ENCODE measurements around the gene ZNF581. TPM values are rescaled to one million over a fixed set of nuclear protein-coding genes. Genes with fewer than 3 reads are reported as not detected.
A peak's percentile ranks its signal among the peaks of the same experiment; 100 is the strongest.

The ZNF581 gene
- total RNA-seq, 1 donor from 2014 or later, result 16.3 TPM

GRCh38 chr19:55648585-55649267, 5.3 kb downstream of the ZNF581 start:
- DNase-seq, result no peak

DNA sequence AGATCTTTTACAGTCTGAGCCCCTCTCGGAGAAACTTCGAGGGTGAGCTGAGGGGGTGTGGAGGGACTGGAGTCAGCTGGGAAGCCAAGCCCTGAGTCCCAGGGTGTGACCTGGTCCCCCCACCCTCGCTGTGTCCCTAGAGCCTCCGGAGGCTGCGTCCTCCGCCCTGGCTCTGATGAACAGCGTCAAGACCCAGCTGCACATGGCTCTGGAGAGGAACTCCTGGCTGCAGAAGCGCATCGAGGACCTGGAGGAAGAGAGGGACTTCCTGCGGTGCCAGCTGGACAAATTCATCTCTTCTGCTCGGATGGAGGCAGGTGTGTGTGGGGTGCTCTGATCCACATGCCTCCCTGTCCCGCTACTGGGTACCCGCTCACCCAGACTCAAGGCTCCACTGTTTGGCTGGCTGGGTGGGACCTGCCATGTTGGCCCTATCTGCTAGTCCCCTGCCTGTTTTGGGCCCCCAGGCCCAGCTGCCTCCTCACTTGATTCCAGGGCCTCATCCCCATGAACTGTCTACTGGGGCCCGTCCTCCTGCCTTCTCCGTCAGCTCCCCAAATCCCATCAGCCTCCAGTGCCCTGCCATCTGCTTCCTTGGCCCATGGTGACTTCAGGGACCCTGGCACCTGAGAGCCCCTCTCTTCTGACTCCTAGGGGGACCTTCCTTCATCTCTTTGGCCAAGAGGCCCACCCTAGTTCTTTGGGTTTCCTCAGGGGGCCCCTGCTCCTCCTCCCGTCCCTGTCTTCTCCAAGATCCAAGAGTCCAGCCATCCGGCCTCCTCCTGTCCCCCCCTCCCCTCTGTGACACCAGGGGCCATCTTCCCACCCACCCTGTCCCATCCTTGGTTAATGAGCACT, 6.0 kb downstream of the ZNF581 start:
- no peak for DNase-seq

GRCh38 chr19:55650126-55650557, 6.7 kb downstream of the ZNF581 start:
- no peak for DNase-seq

GRCh38 chr19:55650602-55651230, 7.3 kb downstream of the ZNF581 start:
- DNase-seq, result no peak

DNA sequence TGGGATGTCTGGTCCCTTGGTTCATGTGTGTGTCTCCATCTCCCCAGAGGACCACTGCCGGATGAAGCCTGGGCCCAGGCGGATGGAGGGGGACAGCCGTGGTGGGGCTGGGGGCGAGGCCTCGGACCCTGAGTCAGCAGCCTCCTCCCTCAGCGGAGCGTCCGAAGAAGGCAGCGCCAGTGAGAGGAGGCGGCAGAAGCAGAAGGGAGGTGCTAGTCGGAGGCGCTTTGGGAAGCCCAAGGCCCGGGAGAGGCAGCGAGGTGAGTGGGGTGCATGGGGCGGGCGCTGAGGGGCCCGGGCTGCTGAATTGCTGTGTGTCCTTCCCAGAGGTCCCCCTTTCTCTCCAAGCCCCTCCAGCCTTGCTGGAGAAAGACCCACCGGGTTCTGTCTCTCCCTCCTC, 7.8 kb downstream of the ZNF581 start:
- DNase-seq, result no peak

GRCh38 chr19:55652311-55653128, 9.1 kb downstream of the ZNF581 start:
- no peak for DNase-seq

- DNase-seq, result peak; percentile 100
These were observed 10.3 kb downstream of the ZNF581 start for GRCh38 chr19:55653651-55654322.

GRCh38 chr19:55654323-55654867, 10.9 kb downstream of the ZNF581 start:
- DNase-seq, result peak; percentile 100

- peak; percentile 98 for DNase-seq
These were observed 11.6 kb downstream of the ZNF581 start, which contains the start of gene U2AF2 for GRCh38 chr19:55654868-55655647. TSS of gene U2AF2 (plus strand) at chr19:55655035. CDS start at chr19:55655105, 70 bp downstream.

- DNase-seq, result no peak
These were observed 12.2 kb downstream of the ZNF581 start for GRCh38 chr19:55655648-55656040.

DNA sequence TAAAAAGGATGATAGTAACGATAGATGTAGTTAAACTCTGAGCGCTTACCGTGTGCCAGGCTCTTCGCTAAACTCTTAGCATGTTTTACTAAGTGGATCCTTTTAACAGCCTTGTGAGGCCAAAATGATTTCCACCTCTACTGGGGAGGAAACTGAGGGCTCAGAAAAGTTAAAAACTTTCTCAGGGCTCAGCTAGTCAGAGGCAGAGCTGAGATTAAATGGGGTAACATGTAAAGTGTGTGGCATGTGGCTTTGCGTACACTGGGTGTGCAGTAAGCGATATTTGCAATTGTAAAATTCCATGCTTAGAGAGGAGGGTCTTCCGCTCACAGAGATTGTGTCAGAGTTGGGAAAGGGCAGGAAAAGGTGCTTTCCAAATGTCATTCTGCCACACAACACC, 13.1 kb downstream of the ZNF581 start:
- no peak for DNase-seq

- no peak for DNase-seq
These were observed 13.7 kb downstream of the ZNF581 start for GRCh38 chr19:55656988-55657747.

DNA sequence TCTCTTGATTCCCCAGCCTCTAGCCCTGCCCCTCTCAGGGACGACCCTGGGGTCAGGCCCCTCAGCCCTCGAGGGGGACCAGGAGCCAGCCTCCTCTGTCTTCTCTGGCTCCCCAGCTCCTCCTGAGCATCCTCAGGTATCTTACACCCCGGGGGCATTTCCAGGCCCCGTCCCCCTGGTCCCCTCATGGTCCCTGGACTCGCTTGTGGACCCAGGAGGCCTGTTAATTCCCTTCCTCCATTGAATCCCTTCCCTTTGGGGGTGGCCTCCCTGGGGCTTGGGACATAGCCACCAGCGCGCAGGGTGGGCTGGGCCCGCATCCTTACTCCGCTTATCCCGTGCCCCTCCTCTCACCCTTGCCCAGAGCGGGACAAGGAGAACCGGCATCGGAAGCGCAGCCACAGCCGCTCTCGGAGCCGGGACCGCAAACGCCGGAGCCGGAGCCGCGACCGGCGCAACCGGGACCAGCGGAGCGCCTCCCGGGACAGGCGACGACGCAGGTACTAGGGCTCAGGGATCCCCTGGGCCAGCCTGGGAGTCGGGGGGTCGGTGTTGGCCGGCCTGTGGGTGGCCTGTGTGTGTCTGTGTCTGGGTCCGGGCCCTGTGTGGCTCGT, 15.5 kb downstream of the ZNF581 start:
- no peak for DNase-seq

GRCh38 chr19:55659822-55660221, 16.4 kb downstream of the ZNF581 start:
- DNase-seq, result no peak

DNA sequence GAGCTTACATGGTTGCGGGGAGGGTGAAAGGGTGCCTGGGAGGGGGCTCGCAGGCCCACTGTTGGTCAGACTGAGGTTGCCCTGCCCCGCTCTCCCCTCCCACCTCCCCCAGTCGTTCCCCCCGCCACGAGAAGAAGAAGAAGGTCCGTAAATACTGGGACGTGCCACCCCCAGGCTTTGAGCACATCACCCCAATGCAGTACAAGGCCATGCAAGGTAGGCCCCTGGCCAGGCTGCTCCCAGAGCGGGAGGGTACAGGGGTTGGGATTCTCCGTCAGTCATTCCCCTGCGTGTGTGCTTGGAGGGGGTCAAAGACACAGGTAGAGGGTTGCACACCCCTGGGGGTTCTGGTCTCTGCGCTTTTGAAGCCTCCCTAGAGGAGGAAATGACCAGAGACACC, 17.0 kb downstream of the ZNF581 start:
- DNase-seq, result no peak

- DNase-seq, result no peak
These were observed 17.5 kb downstream of the ZNF581 start for GRCh38 chr19:55660991-55661390.

- DNase-seq, result no peak
These were observed 18.4 kb downstream of the ZNF581 start for GRCh38 chr19:55661826-55662225.

- DNase-seq, result no peak
These were observed 20.5 kb downstream of the ZNF581 start for GRCh38 chr19:55663846-55664536.

Data from tongue (tissue), 2 donors.